Measurements from ENCODE around the gene CNIH3. TPM values are rescaled to one million over a fixed set of nuclear protein-coding genes. Genes with fewer than 3 reads are reported as not detected.

Gene CNIH3
- total RNA-seq, 1 donor = 1.4 TPM

DNA sequence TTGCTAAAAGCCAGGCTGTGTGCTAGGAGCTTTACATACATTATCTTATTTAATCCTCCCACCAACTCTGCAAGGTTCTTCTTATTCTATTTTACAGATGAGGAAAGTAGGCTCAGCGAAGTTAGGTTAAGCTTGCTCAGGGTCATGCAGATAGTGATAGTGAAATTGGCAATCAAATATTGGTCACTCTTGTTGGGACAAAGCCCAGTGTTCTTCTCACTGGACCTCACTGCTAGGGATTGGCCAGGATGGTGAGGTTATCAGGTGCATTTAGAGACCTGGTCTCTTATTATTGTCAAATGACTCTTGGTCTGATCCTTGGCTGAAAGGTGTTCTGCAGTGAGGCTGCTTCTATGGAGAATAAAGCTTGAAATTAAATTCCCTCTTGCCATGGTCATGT, 145.1 kb downstream of the CNIH3 start:
- no peak overlapping the region for H3K4me3 ChIP-seq (ENCODE audit: low read length)
- H3K27me3 ChIP-seq (ENCODE audit: insufficient read depth, low read length) = no peaks in the 10 kb centered on the region
- H3K9me3 ChIP-seq (ENCODE audit: low read depth, low read length) = no peaks in the 10 kb centered on the region
- H3K4me1 ChIP-seq (ENCODE audit: insufficient read depth, low read length) = no peaks in the 10 kb centered on the region

DNA sequence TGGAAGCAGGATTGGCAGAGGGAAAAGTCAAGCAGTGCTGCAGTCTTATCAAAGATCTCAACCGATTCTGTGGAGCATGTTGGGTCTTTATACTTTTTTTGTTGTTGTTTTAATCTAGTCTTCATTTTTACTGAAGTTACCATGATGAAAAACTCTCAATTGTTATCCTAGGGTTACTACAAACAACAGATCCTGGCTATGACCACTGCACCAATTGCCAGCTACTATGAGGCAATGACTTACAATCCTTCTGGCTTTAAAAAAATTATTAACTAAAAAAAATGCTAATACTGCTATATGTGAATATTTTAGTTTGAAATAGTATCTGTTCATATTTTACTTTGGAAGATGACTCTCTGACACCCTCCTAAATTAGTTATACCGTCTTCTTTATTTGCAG, 145.9 kb downstream of the CNIH3 start:
- Histone ChIP-seq H3K27me3 (ENCODE audit: insufficient read depth, low read length) (no peaks in the 10 kb centered on the region), H3K4me3 (ENCODE audit: low read length) (no peak overlapping the region), H3K9me3 (ENCODE audit: low read depth, low read length) (no peaks in the 10 kb centered on the region), H3K4me1 (ENCODE audit: insufficient read depth, low read length) (no peaks in the 10 kb centered on the region)

DNA sequence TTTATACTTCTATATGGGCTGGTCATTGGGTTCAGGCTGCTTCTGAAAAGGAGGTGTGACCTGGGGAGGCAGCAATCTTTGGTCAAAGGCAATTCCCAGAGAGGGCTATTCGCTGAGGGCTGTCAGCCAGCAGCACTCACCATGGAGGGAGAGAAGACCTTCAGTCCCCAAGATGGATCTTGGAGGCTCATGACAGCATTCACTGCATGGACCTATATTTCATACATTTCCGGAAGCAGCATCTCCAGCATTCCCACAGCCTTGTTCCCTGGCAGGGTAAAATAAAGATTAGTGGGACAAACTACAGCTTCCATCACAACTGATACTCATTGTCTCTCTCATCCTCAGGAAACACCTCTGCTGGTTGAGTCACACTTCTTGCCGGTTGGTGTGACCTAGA, 146.6 kb downstream of the CNIH3 start:
- Histone ChIP-seq H3K4me3 (ENCODE audit: low read length) (no peak overlapping the region), H3K9me3 (ENCODE audit: low read depth, low read length) (no peaks in the 10 kb centered on the region), H3K4me1 (ENCODE audit: insufficient read depth, low read length) (no peaks in the 10 kb centered on the region), H3K27me3 (ENCODE audit: insufficient read depth, low read length) (no peaks in the 10 kb centered on the region)

DNA sequence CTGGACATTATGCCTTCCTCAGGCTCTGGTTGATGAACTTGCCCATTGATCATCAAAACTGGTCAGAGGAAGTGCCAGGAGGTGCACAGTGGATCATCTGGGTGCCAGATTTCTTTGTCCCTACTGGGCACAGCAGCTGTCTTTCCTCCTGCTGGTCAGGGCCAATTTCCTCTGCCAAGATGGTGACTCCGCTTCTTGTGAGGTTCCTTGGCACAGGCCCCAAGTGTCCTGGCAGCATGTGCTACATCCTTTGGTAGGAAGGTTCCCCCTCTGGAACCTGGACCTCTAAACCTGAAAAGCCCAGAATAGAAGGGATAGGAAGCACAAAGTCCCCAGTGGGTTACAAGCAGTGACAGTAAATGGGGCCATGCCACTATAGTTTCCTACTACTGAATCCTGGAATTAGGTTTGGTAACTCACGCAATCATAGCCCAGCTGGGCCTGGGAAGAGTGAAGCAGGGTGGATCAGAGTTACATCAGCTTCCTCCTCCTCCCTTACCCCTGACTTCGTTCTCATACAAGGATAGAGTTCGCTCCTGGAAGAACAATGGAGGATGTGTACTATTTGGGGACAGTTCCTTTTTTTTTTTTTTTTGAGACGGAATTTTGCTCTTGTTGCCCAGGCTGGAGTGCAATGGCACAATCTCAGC, 147.1 kb downstream of the CNIH3 start:
- no peak overlapping the region for H3K4me3 ChIP-seq (ENCODE audit: low read length)
- no peaks in the 10 kb centered on the region for H3K4me1 ChIP-seq (ENCODE audit: insufficient read depth, low read length)
- H3K9me3 ChIP-seq (ENCODE audit: low read depth, low read length) = no peaks in the 10 kb centered on the region
- H3K27me3 ChIP-seq (ENCODE audit: insufficient read depth, low read length) = no peaks in the 10 kb centered on the region

DNA sequence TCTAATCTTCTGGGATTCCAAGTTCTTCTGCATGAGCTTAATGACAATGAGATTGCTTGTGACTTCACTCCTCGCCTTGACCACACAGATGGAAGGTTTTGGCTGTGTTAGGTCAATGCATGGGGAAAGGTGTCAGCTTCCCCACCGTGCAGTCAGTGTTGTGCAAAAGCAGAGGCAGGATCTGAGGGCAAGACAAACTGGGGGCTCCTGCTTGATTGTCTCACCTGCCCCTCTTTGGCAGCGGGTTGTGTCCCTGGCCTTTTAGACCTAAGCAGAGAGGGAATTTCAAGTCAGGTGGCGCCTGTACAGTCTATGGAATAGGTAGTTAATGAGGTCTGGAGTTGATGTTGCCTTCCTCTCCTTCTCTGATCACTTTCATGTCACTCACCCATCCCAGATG, 150.1 kb downstream of the CNIH3 start:
- H3K4me3 ChIP-seq (ENCODE audit: low read length) = no peak overlapping the region
- no peaks in the 10 kb centered on the region for H3K9me3 ChIP-seq (ENCODE audit: low read depth, low read length)
- no peaks in the 10 kb centered on the region for H3K4me1 ChIP-seq (ENCODE audit: insufficient read depth, low read length)
- H3K27me3 ChIP-seq (ENCODE audit: insufficient read depth, low read length) = no peaks in the 10 kb centered on the region

DNA sequence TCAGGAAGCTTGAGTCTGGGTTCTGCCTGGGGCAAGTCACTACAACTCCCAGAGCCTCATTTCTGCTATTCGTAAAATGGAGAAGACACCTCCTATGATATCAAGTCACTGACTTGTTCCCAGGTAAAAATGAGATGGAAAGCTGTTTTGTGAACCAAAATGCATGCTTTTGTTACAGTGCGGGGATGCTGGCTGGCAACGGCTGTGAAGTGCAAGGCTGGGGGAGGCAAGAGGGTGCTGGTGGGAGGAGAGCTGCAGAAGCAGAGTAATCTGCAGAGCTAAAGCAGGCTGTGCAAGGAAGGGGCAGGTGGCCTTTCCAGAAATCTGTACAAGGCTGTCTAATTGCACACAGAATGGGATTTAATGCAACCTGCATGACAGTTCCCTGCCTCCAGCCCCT, 150.9 kb downstream of the CNIH3 start:
- Histone ChIP-seq H3K9me3 (ENCODE audit: low read depth, low read length) (no peaks in the 10 kb centered on the region), H3K4me3 (ENCODE audit: low read length) (no peak overlapping the region), H3K4me1 (ENCODE audit: insufficient read depth, low read length) (no peaks in the 10 kb centered on the region), H3K27me3 (ENCODE audit: insufficient read depth, low read length) (no peaks in the 10 kb centered on the region)

DNA sequence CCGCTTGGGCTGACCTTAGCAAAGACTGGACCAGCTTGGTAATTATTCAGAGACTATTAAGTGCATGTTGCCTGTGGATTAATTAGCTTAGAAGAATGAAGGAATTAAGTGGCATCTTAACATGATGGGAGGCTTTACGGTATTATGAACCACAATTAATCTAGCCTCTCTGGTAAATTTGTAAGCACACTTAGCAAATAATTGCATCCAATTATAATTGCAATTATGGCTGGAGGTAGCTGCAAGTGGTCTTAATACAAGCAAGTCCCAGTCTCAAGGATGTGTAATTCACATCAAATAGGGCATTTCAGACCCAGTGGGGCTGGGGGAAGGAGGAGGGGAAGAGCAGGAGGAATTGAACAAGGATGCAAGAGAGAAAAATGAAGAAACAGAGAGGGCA, 151.6 kb downstream of the CNIH3 start:
- Histone ChIP-seq H3K27me3 (ENCODE audit: insufficient read depth, low read length) (no peaks in the 10 kb centered on the region), H3K4me3 (ENCODE audit: low read length) (no peak overlapping the region), H3K9me3 (ENCODE audit: low read depth, low read length) (no peaks in the 10 kb centered on the region), H3K4me1 (ENCODE audit: insufficient read depth, low read length) (no peaks in the 10 kb centered on the region)

DNA sequence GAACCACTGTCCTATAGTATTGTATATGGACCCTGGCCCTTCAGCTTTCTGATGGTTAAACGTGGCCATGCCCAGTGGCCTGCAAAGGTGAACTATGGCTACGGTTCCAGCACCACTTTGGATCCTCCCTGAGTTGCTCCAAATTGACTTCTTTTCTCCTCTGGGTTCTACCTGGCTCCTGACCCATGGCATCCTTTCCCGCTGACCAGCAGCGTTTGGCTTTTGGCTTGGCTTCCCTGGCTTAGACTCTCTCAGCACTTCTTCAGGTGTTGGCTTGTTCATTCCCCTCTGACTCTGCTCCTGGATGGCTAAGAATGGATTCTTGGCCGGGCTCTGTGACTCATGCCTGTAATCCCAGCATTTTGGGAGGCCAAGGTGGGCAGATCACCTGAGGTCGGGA, 152.9 kb downstream of the CNIH3 start:
- H3K4me1 ChIP-seq (ENCODE audit: insufficient read depth, low read length) = no peaks in the 10 kb centered on the region
- no peak overlapping the region for H3K4me3 ChIP-seq (ENCODE audit: low read length)

DNA sequence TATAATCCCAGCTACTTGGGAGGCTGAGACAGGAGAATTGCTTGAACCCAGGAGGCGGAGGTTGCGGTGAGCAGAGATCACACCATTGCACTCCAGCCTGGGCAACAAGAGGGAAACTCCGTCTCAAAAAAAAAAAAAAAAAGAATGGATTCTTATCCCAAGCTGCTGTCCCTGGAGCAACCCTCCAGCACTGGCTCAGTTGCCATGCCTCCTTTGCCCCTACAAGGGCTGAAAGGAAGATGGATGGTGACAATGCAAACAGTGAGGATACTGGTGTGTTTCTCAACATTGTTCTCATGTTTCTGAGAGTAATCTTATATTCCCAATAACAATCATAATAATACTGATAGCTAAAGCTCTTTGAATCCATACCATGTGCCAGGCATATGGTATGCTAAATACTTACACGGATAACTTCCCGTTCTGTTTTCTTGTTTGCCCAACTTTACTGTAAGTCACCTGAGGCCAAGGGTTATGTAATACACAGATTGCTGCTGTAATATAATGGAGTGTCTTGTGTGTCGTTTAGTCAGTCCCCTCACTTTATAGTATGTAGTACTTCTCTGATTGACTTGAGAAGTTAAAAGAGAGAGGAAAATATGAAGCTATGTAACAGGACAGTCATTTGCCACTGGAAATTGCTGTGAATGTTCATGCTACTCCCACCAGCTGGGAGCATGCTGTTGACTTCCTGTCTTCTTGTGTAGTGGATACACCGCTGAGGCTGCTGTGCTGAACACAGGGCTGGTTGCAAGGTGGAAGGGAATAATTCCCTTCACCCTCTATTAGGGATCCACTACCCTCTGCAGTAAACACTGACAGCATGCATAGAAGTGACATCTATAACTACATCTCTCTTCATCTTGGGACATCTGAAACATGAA, 153.6 kb downstream of the CNIH3 start:
- Histone ChIP-seq H3K4me1 (ENCODE audit: insufficient read depth, low read length) (no peaks in the 10 kb centered on the region), H3K4me3 (ENCODE audit: low read length) (no peak overlapping the region), H3K27me3 (ENCODE audit: insufficient read depth, low read length) (no peaks in the 10 kb centered on the region), H3K9me3 (ENCODE audit: low read depth, low read length) (no peaks in the 10 kb centered on the region)

More for the DNA sequence above, 152.9 kb downstream of the CNIH3 start:
- Histone ChIP-seq H3K9me3 (ENCODE audit: low read depth, low read length) (no peaks in the 10 kb centered on the region), H3K27me3 (ENCODE audit: insufficient read depth, low read length) (no peaks in the 10 kb centered on the region)

DNA sequence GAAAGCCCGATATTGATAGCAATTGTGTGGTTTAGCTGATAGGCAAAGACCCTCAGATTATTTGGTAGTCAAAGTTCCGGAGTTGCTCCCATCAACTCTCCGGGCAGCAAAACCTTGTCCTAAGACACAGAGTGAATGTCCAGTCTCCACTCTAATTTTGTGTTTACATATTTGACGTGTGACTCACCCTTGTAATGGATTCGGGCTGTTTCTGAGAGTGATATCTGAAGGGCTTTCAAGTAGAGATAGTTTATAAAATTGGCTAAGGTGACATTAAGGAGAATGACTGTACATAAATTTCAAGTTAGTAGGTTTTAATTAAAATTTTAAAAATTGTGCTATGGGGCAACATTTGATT, 154.2 kb downstream of the CNIH3 start:
- no peaks in the 10 kb centered on the region for H3K27me3 ChIP-seq (ENCODE audit: insufficient read depth, low read length)
- no peaks in the 10 kb centered on the region for H3K9me3 ChIP-seq (ENCODE audit: low read depth, low read length)
- no peaks in the 10 kb centered on the region for H3K4me1 ChIP-seq (ENCODE audit: insufficient read depth, low read length)
- no peak overlapping the region for H3K4me3 ChIP-seq (ENCODE audit: low read length)

DNA sequence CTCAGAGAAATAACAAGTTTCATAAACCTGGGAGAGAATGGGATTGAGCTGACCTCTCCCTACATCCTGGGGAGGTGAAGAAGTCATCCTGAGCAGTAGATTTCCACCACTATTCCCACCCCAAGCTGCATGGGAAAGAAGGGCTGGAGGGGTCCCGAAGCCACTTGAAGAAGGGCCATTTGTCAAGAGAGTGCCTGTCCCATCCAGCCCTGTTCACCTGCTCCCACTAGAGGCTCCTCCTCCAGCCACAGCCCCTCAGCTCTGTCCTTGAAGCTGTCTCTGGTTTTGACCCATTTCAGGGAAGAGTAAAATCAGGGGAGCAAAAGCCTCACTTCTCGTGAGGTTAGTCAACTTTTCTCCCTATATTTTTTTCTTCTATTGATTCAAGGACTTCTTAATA, 157.5 kb downstream of the CNIH3 start:
- Histone ChIP-seq H3K4me3 (ENCODE audit: low read length) (no peak overlapping the region), H3K27me3 (ENCODE audit: insufficient read depth, low read length) (no peaks in the 10 kb centered on the region), H3K9me3 (ENCODE audit: low read depth, low read length) (no peaks in the 10 kb centered on the region), H3K4me1 (ENCODE audit: insufficient read depth, low read length) (no peaks in the 10 kb centered on the region)

DNA sequence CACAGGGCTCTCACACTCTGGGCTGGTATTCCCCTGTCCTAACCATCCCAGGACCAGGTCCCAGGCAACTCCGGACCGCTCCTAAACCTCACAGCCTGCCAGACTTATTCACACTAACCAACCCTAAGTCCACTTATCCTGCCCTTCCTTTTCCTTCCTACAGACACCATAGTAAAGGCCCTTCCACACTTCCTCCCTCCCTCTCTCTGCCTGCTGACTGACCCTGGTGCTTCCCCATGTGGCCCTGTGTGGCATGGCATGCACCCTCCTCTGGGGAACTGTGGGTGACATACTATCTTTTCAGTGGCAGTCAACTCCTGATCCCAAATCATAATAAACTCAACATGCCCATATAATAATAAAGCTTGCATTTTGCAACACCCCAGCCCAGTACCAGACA, 158.3 kb downstream of the CNIH3 start:
- H3K4me1 ChIP-seq (ENCODE audit: insufficient read depth, low read length) = no peaks in the 10 kb centered on the region
- no peaks in the 10 kb centered on the region for H3K27me3 ChIP-seq (ENCODE audit: insufficient read depth, low read length)
- no peak overlapping the region for H3K4me3 ChIP-seq (ENCODE audit: low read length)
- H3K9me3 ChIP-seq (ENCODE audit: low read depth, low read length) = no peaks in the 10 kb centered on the region

DNA sequence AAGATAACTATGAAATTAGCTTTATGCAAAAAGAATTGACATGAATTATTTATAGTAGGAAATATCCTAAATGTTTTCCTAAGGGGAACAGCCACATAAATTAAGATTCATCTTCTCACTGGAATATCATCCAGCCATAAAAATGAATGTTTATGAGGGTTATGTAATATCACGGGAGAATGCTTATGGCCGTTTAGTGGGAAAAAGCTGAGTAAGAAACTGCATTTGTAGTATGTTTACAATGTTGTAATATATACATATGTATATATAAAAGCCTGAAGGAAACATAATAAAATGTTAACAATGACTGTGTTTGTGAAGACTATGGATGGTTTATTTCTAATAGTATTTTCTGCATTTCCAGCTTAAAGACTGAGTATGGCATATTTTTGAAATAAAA, 161.1 kb downstream of the CNIH3 start:
- no peak overlapping the region for H3K4me3 ChIP-seq (ENCODE audit: low read length)
- no peaks in the 10 kb centered on the region for H3K4me1 ChIP-seq (ENCODE audit: insufficient read depth, low read length)
- no peaks in the 10 kb centered on the region for H3K27me3 ChIP-seq (ENCODE audit: insufficient read depth, low read length)
- H3K9me3 ChIP-seq (ENCODE audit: low read depth, low read length) = no peaks in the 10 kb centered on the region

DNA sequence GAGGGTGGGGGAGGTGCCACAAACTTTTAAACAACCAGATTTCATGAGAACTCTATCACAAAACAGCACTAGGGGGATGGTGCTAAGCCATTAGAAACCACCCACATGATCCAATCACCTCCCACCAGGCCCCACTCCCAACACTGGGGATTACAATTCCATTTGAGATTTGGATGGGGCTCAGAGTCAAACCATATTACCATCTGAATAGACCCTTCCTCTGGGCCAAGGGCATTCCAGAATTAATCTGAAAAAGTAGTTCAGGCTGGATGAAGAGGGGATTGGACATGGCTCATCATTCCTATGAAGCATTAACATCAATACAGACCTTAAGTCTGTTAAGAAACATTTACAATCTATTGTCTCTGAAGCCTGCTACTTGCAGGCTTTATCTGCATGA, 163.4 kb downstream of the CNIH3 start:
- Histone ChIP-seq H3K27me3 (ENCODE audit: insufficient read depth, low read length) (no peaks in the 10 kb centered on the region), H3K9me3 (ENCODE audit: low read depth, low read length) (no peaks in the 10 kb centered on the region), H3K4me1 (ENCODE audit: insufficient read depth, low read length) (no peaks in the 10 kb centered on the region), H3K4me3 (ENCODE audit: low read length) (no peak overlapping the region)

DNA sequence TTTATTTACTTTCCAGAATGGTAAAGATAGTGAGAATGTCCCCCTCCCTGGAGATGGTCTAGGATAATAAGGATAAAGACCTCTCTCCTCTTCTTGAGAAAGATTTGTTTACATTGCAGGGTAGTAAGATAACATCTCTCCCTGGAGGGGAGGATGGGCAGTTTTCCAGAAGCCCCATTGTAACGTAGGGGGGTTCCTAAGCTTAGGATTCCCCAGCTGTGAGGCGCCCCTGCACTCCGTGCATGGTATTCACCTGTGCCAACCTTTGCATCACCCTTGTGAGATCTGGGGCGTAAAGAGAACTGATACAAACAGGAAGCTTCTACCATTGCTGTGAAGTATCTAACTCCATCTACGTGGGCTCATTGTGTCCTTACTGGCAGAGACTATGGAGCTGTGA, 164.6 kb downstream of the CNIH3 start:
- Histone ChIP-seq H3K9me3 (ENCODE audit: low read depth, low read length) (no peaks in the 10 kb centered on the region), H3K4me3 (ENCODE audit: low read length) (no peak overlapping the region), H3K4me1 (ENCODE audit: insufficient read depth, low read length) (no peaks in the 10 kb centered on the region), H3K27me3 (ENCODE audit: insufficient read depth, low read length) (no peaks in the 10 kb centered on the region)

DNA sequence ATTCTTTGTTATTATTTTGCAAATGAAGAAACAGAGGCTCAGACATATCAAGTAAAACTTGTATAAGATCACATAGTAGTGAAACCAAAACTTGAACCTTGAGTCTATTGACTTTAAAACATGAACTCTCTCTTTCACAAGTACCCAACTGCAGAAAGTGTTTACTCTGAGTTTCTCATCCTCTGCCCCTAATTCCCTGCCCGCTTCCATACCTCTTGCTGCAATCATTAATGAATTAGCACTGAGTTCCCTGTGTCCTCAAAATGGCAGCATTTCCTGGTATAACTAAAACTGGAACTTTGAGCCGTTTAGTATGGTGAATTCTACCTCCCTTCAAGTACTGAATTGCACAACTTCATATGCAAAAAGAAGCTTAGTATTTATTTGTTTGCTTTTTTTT, 165.7 kb downstream of the CNIH3 start:
- Histone ChIP-seq H3K9me3 (ENCODE audit: low read depth, low read length) (no peaks in the 10 kb centered on the region), H3K4me1 (ENCODE audit: insufficient read depth, low read length) (no peaks in the 10 kb centered on the region), H3K4me3 (ENCODE audit: low read length) (no peak overlapping the region), H3K27me3 (ENCODE audit: insufficient read depth, low read length) (no peaks in the 10 kb centered on the region)

Data from mononuclear cell (primary cell).